ENCODE results near the gene NID2. TPM values are rescaled to one million over a fixed set of nuclear protein-coding genes. Genes with fewer than 3 reads are reported as not detected.

NID2 gene
- total RNA-seq, 2 experiments from 2014 or later, result 0.13 TPM; not detected in 1

- CTCF ChIA-PET, result interaction anchor here (1.2 kb wide), 1 partner anchor 8 kb away, joined by 3 read pairs; no protein-coding TSS in a partner anchor
Observed at GRCh38 chr14:52080808-52081755, 12.2 kb upstream of the NID2 start.

GRCh38 chr14:52080158-52080800, 11.4 kb upstream of the NID2 start:
- ChIA-PET CTCF (no interaction called here), POLR2A (no interaction called here)

More at GRCh38 chr14:52080808-52081755, 12.2 kb upstream of the NID2 start:
- POLR2A ChIA-PET, result no interaction called here

- ChIA-PET CTCF (no interaction called here), POLR2A (no interaction called here)
Observed at GRCh38 chr14:52079239-52079959, 10.5 kb upstream of the NID2 start.

- CTCF ChIA-PET, result no interaction called here
- POLR2A ChIA-PET, result no interaction called here
Observed at GRCh38 chr14:52078721-52079120, 9.9 kb upstream of the NID2 start.

- ChIA-PET CTCF (interaction anchor here (1.2 kb wide), 1 partner anchor 9 kb away, joined by 3 read pairs; the partner anchor contains the start of gene NID2), POLR2A (no interaction called here)
Observed at GRCh38 chr14:52078095-52078531, 9.3 kb upstream of the NID2 start.

- CTCF ChIA-PET, result interaction anchor here (1.2 kb wide), 1 partner anchor 9 kb away, joined by 3 read pairs; the partner anchor contains the start of gene NID2
Observed at GRCh38 chr14:52077256-52077979, 8.6 kb upstream of the NID2 start.

GRCh38 chr14:52076334-52076733, 7.5 kb upstream of the NID2 start:
- ChIA-PET POLR2A (no interaction called here), CTCF (no interaction called here)

More at GRCh38 chr14:52077256-52077979, 8.6 kb upstream of the NID2 start:
- POLR2A ChIA-PET, result no interaction called here

GRCh38 chr14:52075371-52075770, 6.5 kb upstream of the NID2 start:
- POLR2A ChIA-PET, result no interaction called here
- CTCF ChIA-PET, result no interaction called here

- ChIA-PET CTCF (interaction anchor here (0.7 to 1.4 kb wide), 2 partner anchors 8 to 210 kb away, joined by 3 read pairs; no protein-coding TSS in a partner anchor), POLR2A (no interaction called here)
Observed at GRCh38 chr14:52073251-52073650, 4.4 kb upstream of the NID2 start.

- CTCF ChIA-PET, result interaction anchor here (1.4 kb wide), 1 partner anchor 9 kb away, joined by 3 read pairs; no protein-coding TSS in a partner anchor
Observed at GRCh38 chr14:52072266-52072780, 3.5 kb upstream of the NID2 start.

GRCh38 chr14:52071675-52072074, 2.8 kb upstream of the NID2 start:
- CTCF ChIA-PET, result interaction anchor here (0.8 kb wide), 1 partner anchor 53 kb away, joined by 3 read pairs; no protein-coding TSS in a partner anchor
- POLR2A ChIA-PET, result no interaction called here

More at GRCh38 chr14:52072266-52072780, 3.5 kb upstream of the NID2 start:
- POLR2A ChIA-PET, result no interaction called here

- ChIA-PET CTCF (no interaction called here), POLR2A (no interaction called here)
Observed at GRCh38 chr14:52070051-52070431, 1.2 kb upstream of the NID2 start.

- CTCF ChIA-PET, result interaction anchor here (1.4 kb wide), 1 partner anchor 8 kb away, joined by 3 read pairs; no protein-coding TSS in a partner anchor
Observed at GRCh38 chr14:52069307-52070050, 620 bp upstream of the NID2 start.

GRCh38 chr14:52067873-52068614, 815 bp downstream of the NID2 start:
- ChIA-PET CTCF (interaction anchor here (1.4 kb wide), 1 partner anchor 9 kb away, joined by 3 read pairs; no protein-coding TSS in a partner anchor), POLR2A (interaction anchor here (0.6 kb wide), 1 partner anchor 316 kb away, joined by 3 read pairs; no protein-coding TSS in a partner anchor)

More at GRCh38 chr14:52069307-52070050, 620 bp upstream of the NID2 start:
- POLR2A ChIA-PET, result no interaction called here

- POLR2A ChIA-PET, result no interaction called here
- CTCF ChIA-PET, result no interaction called here
Observed at GRCh38 chr14:52064174-52064573, 4.7 kb downstream of the NID2 start.

- CTCF ChIA-PET, result no interaction called here
- POLR2A ChIA-PET, result no interaction called here
Observed at GRCh38 chr14:52063052-52063462, 5.8 kb downstream of the NID2 start.

GRCh38 chr14:52061890-52062289, 7.0 kb downstream of the NID2 start:
- ChIA-PET POLR2A (interaction anchor here (0.7 kb wide), 1 partner anchor 399 kb away, joined by 7 read pairs; no protein-coding TSS in a partner anchor), CTCF (no interaction called here)

All from activated CD8-positive, alpha-beta memory T cell treated with anti-CD3 and anti-CD28 coated beads for 36 hours (primary cell).